SU-DHL-6 (cell line): ENCODE data around the gene CAMK1D.

Experiments
- H2AFZ ChIP-seq: fragments of 200-600 bp; sonication (generic); 2 replicates; pipeline ENCODE4 v1.6.1; 2014; ENCODE audit warnings: low read depth, mild to moderate bottlenecking, moderate library complexity, mixed read lengths, antibody characterized with exemption, low read length; ENCODE audit not compliant: severe bottlenecking
- H3F3A ChIP-seq: fragments of 200-600 bp; shearing (Covaris generic); 2 replicates; pipeline ENCODE4 v1.6.0; 2016; ENCODE audit warnings: antibody characterized with exemption, mild to moderate bottlenecking; ENCODE audit not compliant: insufficient read depth
- H3K27ac ChIP-seq: fragments of 200-600 bp; sonication (generic); 2 replicates; pipeline ENCODE4 v1.5.1; 2016; ENCODE audit warnings: low read depth, mild to moderate bottlenecking, low read length, moderate library complexity, mixed read lengths
- H3K27me3 ChIP-seq: fragments of 200-600 bp; sonication (generic), shearing (Covaris generic); 2 replicates; pipeline ENCODE4 v1.6.0; 2014; ENCODE audit warnings: mild to moderate bottlenecking, low read length
- H3K36me3 ChIP-seq: fragments of 200-600 bp; sonication (generic); 2 replicates; pipeline ENCODE4 v1.6.1; 2014; ENCODE audit warnings: mild to moderate bottlenecking, low read length, mixed read lengths
- H3K4me2 ChIP-seq: fragments of 300-600, 200-600 bp; shearing (Covaris generic), sonication (generic); 2 replicates; pipeline ENCODE4 v1.6.0; 2014; ENCODE audit warnings: low read length, low read depth, mild to moderate bottlenecking; ENCODE audit not compliant: poor library complexity, severe bottlenecking
- H3K4me3 ChIP-seq: fragments of 200-600 bp; sonication (generic); 2 replicates; pipeline ENCODE4 v1.5.1; 2014; ENCODE audit warnings: antibody characterized with exemption, low read length, mild to moderate bottlenecking, mixed read lengths; ENCODE audit not compliant: insufficient read depth, poor library complexity, severe bottlenecking
- H3K79me2 ChIP-seq: fragments of 200-600 bp; sonication (generic); 2 replicates; pipeline ENCODE4 v1.6.1; 2014; ENCODE audit warnings: mild to moderate bottlenecking, low read length, moderate library complexity; ENCODE audit not compliant: insufficient read depth
- H3K9ac ChIP-seq: fragments of 200-600 bp; sonication (generic); 2 replicates; pipeline ENCODE4 v1.7.0; 2014; ENCODE audit warnings: mild to moderate bottlenecking, low read length
- H3K9me2 ChIP-seq: fragments of 200-600 bp; sonication (generic); replicated peaks from 2 replicates; pipeline ENCODE4 v1.6.1; 2014; ENCODE audit warnings: low read length; ENCODE audit not compliant: insufficient read depth
- H3K9me3 ChIP-seq: fragments of 200-600 bp; sonication (generic); 2 replicates; pipeline ENCODE4 v1.6.1; 2014; ENCODE audit warnings: low read length, mixed read lengths; ENCODE audit not compliant: insufficient read depth
- H4K20me1 ChIP-seq: fragments of 200-600 bp; sonication (generic); 2 replicates; pipeline ENCODE4 v1.6.1; 2014; ENCODE audit warnings: low read depth, mild to moderate bottlenecking, antibody characterized with exemption, low read length, moderate library complexity, mixed read lengths
- EZH2phosphoT487 ChIP-seq: fragments of 200-600 bp; sonication (generic), shearing (Covaris generic); conservative IDR thresholded peaks from 2 replicates; pipeline ENCODE4 v1.6.1; 2018; ENCODE audit warnings: mild to moderate bottlenecking, antibody characterized with exemption, low read length, moderate library complexity, mixed read lengths
- TF ChIP-seq, protein P1 (sequence below): fragments of 200-600 bp; sonication (generic); IDR thresholded peaks from one replicate; pipeline ENCODE4 v1.5.1; 2017; ENCODE audit warnings: antibody characterized with exemption, mild to moderate bottlenecking, low read length, moderate library complexity; ENCODE audit not compliant: insufficient read depth, poor library complexity, severe bottlenecking

CAMK1D gene

DNA sequence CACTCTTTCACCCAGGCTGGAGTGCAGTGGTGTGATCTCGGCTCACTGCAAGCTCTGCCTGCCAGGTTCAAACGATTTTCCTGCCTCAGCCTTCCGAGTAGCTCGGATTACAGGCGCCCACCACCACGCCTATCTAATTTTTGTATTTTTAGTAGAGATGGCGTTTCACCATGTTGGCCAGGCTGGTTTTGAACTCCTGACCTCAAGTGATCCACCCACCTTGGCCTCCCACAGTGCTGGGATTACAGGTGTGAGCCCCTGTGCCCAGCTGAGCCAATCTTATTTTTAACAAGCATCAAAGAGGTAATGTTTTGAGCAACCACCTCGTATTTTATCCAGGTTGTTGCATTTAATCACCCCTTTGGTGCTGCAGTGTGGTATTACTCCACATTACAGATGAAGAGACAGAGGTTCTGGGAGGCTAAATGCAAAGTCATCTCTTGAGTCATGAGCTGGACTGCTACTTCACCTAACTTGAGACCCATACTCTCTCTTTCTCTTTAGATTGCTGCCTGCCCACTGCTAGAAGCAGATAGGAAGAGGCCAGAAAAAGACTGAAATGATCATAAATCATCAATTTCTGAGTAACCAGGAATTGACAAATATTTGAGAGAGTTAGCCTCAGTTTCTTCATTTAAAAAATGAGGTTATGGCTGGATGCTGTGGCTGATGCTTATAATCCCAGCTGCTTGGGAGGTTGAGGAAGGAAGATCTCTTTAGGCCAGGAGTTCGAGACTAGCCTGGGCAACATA lies 116.2 kb downstream of the CAMK1D start:
- no peaks in the 10 kb centered on the region for H3K9me3 ChIP-seq

DNA sequence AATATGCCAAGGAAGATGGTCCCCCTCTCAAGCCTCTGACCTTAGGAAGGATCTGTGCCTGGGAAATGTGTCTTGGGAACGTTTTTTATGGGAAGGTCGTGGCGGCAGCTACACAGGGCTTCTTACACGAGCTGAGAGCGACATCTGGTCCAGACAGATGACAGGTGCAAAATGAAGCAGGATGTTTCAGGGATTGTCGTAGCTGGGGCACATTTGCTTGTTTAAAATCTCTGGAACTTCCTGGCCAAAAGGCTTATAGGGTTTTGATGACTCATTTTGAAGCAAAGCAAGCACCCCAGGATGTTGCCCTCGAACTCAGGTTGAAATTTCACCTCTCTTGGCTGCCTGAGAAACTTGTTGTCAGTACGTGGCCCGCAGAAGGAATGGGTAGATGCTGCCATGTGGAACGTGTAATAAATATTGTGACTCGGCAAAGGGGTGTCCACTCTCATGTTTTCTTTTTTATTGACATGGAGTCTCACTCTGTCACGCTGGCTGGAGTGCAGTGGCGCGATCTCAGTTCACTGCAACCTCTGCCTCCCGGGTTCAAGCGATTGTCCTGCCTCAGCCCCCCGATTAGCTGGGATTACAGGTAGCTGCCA lies 117.5 kb downstream of the CAMK1D start:
- TF ChIP-seq, protein P1, sequence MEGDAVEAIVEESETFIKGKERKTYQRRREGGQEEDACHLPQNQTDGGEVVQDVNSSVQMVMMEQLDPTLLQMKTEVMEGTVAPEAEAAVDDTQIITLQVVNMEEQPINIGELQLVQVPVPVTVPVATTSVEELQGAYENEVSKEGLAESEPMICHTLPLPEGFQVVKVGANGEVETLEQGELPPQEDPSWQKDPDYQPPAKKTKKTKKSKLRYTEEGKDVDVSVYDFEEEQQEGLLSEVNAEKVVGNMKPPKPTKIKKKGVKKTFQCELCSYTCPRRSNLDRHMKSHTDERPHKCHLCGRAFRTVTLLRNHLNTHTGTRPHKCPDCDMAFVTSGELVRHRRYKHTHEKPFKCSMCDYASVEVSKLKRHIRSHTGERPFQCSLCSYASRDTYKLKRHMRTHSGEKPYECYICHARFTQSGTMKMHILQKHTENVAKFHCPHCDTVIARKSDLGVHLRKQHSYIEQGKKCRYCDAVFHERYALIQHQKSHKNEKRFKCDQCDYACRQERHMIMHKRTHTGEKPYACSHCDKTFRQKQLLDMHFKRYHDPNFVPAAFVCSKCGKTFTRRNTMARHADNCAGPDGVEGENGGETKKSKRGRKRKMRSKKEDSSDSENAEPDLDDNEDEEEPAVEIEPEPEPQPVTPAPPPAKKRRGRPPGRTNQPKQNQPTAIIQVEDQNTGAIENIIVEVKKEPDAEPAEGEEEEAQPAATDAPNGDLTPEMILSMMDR = no peak
- TF ChIP-seq EZH2phosphoT487 = no peak
- Histone ChIP-seq H4K20me1 (peaks cover 18% of the 10 kb centered on the region), H3K36me3 (no peaks in the 10 kb centered on the region), H3F3A (0 out of 2 replicates have a peak, but pooled peaks cover 4% of the 10 kb centered on the region), H3K27ac (no peak overlapping the region), H3K9ac (no peak overlapping the region), H3K9me3 (no peaks in the 10 kb centered on the region), H3K27me3 (no peaks in the 10 kb centered on the region), H3K4me3 (no peak overlapping the region), H3K9me2 (no peaks in the 10 kb centered on the region), H3K79me2 (peaks cover 99% of the 10 kb centered on the region), H2AFZ (no peak overlapping the region), H3K4me2 (no peak overlapping the region)

More for the DNA sequence above, 116.2 kb downstream of the CAMK1D start:
- 0 out of 2 replicates have a peak, but pooled peaks cover 4% of the 10 kb centered on the region for H3F3A ChIP-seq
- H3K36me3 ChIP-seq = no peaks in the 10 kb centered on the region
- H3K27me3 ChIP-seq = no peaks in the 10 kb centered on the region
- H3K79me2 ChIP-seq = peaks cover 98% of the 10 kb centered on the region
- H4K20me1 ChIP-seq = peaks cover 13% of the 10 kb centered on the region
- no peak overlapping the region for H3K4me3 ChIP-seq
- no peak overlapping the region for H2AFZ ChIP-seq
- no peak overlapping the region for H3K27ac ChIP-seq
- no peak overlapping the region for H3K4me2 ChIP-seq
- H3K9me2 ChIP-seq = no peaks in the 10 kb centered on the region
- no peak overlapping the region for H3K9ac ChIP-seq
- TF ChIP-seq, protein P1 = no peak
- TF ChIP-seq EZH2phosphoT487 = no peak

DNA sequence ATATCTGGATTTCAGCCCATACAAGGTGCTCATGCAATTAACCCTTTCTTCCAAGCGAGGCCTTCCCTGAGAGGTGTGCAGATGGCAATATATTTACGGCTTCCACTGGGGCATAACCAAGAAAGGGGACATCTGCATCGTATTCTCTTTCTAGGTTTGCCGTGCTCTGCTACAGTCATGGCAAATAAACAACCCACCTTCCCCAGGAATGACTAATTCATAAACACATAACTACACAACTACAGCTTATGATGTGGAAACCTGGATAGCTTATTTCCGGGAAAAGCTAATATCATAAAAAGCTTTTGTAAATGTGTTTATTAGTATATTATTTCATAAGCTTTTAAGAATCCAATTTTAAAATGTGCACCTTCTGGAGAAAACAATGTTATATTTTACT lies 120.0 kb downstream of the CAMK1D start:
- no peaks in the 10 kb centered on the region for H3K9me3 ChIP-seq
- H2AFZ ChIP-seq = no peak overlapping the region
- no peak overlapping the region for H3K4me3 ChIP-seq
- H3K27me3 ChIP-seq = no peaks in the 10 kb centered on the region
- peaks cover 99% of the 10 kb centered on the region for H3K79me2 ChIP-seq
- H3K9ac ChIP-seq = no peak overlapping the region
- H4K20me1 ChIP-seq = peaks cover 18% of the 10 kb centered on the region
- no peak for TF ChIP-seq EZH2phosphoT487
- TF ChIP-seq, protein P1 = no peak
- 0 out of 2 replicates have a peak, but pooled peaks cover 4% of the 10 kb centered on the region for H3F3A ChIP-seq
- H3K9me2 ChIP-seq = no peaks in the 10 kb centered on the region
- H3K27ac ChIP-seq = no peak overlapping the region
- H3K36me3 ChIP-seq = no peaks in the 10 kb centered on the region
- no peak overlapping the region for H3K4me2 ChIP-seq
